SIG-M5 (cell line): Measurements from ENCODE around the gene OR13G1.
"Not testable (repeated sequence)": the region's sequence is repeated elsewhere in the genome, so short reads cannot be mapped to it uniquely, and the experiment has no call there.

Experiments used
- DNase-seq: peaks from one replicate; lab custom pipeline; 2025; lab: John Stamatoyannopoulos, UW

The OR13G1 gene, protein sequence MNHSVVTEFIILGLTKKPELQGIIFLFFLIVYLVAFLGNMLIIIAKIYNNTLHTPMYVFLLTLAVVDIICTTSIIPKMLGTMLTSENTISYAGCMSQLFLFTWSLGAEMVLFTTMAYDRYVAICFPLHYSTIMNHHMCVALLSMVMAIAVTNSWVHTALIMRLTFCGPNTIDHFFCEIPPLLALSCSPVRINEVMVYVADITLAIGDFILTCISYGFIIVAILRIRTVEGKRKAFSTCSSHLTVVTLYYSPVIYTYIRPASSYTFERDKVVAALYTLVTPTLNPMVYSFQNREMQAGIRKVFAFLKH

DNA sequence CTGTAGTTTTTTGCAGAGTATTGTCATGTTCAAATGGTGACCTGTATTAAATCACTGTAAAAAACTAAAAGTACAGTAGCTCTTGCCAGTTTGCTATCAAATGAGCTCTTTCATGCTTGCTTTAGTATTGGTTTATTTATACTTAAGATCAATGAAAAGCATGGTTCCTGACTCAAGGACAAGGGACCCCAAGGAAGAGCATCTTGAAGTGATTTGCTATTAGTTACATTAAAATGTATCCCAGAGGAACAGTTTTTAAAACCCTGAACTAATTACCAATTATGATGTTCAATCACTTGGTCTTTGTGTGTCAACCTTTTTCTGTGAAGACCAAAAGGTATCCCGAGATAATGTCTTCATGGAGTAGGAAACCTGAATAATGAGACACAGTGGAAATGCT is at the start of gene OR13G1:
TSS of gene OR13G1 (minus strand) at position 101 of the 400 bp plus-strand sequence. CDS start 6,698 bp downstream, outside the sequence.
- no peak for DNase-seq

DNA sequence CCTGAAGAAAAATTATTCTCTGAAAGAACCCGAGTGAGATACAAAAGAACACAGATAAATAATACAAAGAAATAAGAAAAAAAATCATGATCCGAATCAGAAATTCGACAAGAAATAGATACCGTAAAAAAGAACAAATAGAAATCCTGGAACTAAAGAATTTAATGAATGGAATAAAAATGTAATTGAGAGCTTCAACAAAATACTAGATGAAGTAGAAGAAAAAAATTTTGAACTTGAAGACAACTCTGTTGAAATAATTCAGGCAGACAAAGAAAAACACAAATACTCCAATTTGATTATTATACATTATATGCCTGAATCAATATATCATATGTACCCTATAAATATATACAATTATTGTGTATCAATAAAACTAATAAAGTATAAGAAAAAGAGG is 41.7 kb upstream of the OR13G1 start:
- no peak for DNase-seq

DNA sequence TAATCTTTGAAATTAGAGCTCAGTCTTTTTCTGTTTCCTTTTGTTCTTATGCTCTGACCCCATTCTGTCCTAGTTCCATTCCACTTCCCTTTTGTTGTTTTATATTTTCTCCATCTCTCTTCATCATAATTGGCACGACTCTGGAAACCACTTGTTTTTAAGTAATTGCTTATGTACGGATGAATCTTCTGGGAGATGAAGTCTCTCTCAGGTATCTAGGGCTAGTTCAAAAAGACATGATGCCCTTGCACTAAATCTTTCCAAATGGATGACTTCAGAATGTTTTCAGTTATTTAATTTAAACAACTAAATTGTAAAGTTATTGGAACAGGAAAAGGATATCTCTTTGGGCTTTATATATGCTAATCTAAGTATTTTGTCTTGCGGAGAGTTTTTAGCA is 37.0 kb upstream of the OR13G1 start, which contains the start of gene OR6F1:
TSS of gene OR6F1 (minus strand) at position 101 of the 400 bp plus-strand sequence. CDS start 3,891 bp downstream, outside the sequence.
- DNase-seq = no peak

DNA sequence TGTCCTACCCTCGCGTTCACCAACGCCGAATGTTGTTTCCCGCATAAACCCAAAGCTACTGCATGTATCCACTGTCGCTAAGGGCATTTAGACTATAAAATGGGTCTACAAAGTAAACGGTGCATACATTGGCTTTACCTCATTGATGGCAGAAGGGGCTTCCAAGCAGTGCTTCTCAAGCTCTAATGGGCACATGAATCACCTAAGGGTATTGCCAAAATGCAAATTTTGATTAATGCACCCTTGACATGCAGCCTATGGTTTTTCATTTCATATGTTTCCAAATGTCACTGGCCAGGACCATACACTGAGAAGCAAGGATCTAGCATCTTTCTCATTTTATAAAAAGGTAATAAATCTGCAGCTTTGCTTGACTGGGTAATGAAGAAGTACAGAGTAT is 34.2 kb upstream of the OR13G1 start:
- no peak for DNase-seq

DNA sequence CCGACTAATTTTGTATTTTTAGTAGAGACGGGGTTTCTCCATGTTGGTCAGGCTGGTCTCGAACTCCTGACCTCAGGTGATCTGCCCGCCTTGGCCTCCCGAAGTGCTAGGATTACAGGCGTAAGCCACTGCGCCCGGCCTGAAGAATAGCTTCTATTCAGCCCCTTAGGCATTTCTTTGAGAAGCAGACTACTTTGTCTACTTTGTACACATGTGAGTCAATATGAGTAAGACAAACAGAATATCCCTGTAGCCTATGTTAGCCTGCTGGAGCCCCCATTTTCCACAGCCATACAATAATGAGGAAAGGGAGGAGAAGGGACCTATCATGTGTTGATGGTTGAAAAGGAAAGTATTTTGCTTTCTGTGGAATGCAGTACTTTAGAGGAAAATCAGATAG is 31.1 kb upstream of the OR13G1 start:
- DNase-seq = not testable (repeated sequence)

DNA sequence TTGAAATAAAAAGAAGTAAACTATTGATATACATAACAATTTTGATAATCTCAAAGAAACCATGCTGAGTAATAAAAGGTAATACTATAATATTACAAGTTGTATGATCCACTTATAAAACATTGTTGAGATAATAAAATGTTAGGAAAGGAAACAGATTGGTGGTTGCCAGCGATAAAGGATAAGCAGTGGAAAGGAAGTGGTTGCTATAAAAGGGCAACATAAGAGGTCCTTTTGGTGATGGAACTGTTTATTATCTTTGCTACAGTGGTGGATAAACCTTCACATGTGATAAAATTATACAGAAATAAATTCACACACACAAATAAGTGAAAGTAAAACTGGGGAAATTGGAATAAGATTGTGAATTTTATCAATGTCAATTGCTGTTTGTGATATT is 21.8 kb upstream of the OR13G1 start:
- no peak for DNase-seq

DNA sequence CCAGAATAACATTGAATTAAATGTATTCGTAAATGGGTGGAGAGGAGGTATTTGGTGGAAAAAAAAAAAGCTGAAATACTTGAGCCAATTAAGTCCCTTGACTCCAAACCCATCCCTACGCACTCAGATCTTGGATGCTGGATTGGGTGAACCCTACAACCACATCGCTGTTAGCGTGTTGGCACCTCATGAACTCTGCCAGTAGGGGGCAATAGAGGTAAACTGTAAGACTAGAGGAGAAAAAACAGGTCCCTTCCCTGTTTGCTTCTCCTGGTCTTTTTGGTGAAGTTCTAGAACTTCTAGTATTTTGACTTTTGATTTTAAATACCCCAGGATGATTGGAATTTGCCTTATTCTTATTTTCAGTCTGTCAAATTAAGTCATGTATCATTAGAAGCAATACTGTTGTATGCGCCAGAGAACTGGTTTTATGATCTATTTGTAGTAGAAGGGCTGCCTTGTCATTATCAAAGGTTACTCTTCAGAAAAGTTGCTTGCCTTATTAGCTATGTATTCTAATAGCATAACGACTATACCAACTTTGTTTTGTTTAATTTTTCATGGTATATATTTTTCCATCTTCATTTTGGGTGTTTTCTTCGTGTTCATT is 1.9 kb upstream of the OR13G1 start:
- DNase-seq = no peak

DNA sequence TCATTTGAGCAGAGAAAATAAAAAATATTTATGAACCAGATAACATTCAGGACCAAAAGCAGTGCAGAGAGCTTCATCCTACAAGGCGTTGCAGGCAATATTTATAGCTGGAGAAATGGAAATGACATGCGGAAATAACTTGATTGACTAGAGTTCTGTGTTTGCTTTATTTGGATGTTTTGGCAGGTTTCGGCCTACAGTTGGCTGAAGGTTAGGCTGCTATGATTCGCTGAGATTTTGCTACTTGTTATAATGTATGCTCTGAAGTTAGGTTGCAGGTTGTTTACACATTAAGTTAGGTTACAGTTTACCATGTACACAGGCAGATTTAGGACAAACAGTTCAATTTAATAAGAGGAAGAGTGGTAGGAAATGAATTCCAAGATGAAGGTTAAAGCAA is 632 bp upstream of the OR13G1 start:
- no peak for DNase-seq

DNA sequence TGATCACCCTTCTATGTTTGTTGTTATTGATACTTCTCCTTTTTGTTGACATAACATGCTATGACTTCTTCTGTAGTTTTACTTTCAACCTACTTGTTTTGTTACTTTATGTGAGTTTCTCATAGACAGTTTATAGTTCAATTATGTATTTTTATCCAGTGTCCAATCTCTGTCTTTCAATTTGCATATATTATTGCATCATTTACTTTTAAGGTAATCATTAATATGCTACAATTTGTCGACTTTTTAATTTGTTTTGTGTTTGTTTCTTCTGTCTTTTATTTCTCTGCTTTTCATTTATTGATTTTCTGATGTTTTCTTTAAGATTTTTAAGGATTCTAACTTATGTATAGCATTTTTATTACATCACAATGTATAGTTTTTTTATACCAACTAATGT is 10.3 kb downstream of the OR13G1 start:
- no peak for DNase-seq

DNA sequence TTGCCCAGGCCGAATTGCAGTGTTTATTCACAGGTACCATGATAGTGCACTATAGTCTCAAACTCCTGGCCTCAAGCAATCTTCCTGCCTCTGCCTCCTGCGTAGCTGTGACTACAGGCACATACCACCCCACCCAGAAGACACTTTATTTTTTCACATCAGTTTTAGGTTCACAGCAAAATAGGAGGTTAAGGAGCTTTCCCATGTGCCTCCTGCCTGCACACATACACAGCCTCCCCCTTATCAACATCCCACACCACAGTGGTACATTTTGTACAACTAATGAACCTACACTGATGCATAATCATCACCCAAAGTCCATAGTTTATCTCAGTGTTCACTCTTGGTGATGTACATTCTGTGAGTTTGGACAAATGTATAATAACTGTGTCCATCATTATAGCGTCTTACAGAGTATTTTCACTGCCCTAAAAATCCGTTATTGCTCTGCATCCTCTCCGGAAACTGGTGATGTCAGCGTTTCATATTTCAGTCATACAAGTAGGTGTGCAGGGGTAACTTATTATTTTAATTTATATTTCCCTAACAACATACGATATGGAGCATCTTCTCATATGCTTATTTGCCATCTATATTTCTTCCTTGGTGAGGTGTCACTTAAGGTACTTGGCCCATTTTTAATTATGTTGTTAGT is 23.2 kb downstream of the OR13G1 start:
- DNase-seq = no peak

DNA sequence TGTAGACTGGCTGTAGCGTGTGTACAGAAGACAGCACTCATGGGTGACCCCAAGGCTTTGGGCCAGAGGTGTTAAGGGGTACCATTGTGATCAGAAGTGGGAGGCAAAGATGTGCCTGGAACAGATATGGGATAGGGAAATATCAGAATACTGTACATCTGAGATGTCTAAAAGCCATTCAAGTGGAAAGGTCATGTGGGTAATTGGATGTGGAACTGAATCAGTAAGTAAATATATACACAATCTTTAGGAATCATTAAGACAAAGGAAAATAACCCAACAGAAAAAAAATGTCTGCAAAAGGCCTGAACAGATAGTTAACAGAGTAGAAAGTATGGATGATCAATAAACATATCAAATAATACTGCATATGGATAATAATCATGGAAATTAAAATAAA is 26.5 kb downstream of the OR13G1 start:
- no peak for DNase-seq

DNA sequence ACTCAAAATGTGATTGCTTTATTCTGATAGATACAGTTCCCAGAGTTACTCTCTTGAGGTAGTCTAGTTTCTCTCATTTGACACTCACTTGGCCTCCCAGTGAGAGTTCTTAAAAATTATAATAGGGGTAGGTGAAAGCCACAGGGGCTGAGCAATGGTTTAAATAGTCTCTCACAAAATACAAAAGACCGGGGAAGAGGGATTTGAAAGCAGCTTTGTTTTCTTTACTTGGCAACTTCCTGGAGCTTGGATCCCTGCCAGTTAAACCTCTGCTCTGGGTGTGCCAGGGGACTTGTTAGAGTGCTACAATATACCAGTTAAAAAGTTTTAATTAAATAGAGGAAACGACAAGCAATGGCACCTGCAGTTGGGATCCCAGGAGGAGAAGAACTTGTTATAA is 31.7 kb downstream of the OR13G1 start:
- no peak for DNase-seq

DNA sequence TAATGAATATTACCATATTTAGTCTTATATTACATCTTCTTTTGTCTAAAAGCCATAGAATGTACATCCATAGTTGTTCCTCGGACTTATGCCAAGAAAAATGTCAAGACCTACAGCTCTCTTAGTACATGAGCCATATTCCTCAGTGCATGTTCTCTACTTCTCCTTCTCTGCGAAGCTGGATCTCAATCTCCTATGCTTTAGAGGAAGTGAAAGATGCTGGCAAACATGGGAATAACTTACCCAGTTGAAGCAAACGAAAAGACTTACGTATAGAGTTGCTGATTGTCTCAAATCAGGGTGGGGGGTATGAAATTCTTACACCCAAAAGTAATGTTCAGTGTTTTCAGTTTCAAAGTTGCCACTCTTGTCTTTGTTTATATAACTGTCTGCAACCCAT is 32.7 kb downstream of the OR13G1 start:
- no peak for DNase-seq

DNA sequence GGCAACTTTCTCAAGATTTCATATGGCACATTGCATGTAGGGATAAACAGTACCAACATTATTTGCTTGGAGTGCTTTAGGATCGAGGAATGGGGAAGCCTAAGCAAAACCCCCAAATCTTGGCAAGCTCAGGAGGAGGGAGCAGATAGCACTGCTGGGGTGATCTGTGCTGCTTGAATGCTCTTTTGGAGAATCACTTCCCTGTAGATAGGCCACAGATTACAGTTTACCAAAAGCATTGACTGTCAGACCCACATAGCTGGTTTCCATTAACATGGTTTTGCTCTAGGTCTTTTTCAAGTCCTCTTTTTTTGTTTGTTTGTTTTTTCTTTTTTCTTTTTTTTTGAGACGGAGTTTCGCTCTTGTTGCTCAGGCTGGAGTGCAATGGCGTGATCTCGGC is 36.8 kb downstream of the OR13G1 start:
- no peak for DNase-seq

DNA sequence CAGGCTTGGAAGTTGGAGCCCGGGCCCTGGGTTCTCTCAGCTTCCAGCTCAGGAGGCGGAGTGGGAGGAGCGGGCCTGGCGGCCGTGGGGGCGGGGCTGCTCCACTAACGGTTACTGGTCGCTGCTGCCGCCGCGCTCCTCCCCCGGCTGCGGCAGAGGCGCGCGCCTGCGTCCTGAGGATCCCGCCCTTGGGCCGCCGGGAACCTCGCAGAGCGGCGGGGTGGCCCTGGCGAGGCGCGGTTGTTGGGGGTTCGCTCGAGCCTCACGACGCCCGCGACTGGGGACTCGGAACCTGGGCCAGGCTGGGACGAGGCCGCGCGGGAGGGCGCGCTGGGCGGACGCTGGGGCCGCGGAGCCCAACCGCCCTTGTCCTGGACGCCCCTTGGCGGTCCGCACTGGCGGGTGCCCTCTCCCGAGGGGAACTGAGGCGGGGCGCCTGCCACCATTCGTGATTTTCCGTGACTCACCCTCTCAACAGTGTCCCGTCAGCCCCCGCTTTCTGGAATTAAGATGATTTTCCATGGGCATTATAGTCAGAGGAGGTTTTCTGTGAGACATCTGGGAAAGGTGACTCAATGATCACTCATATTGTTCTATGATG is 40.1 kb downstream of the OR13G1 start:
- no peak for DNase-seq

DNA sequence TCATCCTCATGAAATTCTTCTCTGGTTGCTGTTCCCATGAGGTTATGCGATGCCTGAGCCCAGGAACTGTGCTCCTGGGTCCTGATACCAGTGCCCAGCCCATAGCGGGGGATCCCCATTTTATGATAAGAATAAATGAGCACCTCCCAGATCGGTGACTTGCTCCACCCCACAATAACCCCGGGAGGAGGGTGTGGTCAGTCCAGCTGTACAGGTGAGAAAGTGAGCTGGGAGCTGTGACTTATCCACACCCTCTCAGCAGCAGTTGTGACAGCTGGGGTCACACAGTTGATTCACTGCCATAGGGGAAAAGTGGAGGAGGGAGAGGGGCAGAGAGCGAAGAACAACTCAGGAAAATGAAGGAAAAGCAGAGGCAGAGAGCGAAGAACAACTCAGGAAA is 40.8 kb downstream of the OR13G1 start:
- DNase-seq = no peak

DNA sequence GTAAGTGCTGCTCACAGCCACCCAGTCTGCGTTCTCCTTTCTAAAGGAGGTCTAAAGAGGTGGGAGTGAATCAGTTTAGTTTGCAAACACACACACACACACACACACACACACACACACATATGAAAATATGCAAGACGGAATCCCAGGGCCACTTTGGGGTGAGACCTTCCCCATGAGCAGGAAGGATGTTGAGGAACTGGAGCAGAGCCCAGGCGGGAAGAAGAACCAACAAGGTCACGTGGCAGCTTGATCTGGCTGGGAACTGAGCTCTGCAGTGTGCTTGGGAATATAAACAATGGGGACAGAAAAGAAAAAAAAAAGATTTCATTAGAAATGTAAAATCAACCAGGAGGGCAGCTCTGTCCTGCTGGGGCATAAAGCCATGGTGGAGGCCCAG is 41.5 kb downstream of the OR13G1 start:
- no peak for DNase-seq

DNA sequence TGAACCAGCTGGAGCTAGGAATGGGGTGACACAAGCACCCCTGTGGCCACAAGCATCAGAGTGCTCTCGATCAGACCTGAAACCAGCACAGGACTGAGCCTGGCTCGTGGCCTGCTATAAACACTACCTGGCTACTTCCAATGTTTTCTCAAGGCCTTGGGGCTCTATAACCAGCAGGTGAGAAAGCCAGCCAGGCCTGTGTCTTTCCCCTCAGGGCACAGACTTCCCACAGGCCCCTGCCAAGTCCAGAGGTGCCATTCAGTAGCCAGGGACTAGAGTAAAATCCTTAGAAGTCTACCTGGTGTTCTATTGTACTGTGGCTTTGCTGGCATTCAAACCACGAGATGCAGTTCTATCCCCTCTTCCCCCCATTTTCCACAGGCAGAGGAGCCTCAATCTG is 51.6 kb downstream of the OR13G1 start:
- no peak for DNase-seq
